GM21381 (cell line): ENCODE data around the gene CSNK1G1.
"Not testable (repeated sequence)": the region's sequence is repeated elsewhere in the genome, so short reads cannot be mapped to it uniquely, and the experiment has no call there.

Source experiments
- ATAC-seq: cut with Tn5 transposase; IDR thresholded peaks from one replicate; pipeline ENCODE4 v1.9.1; 2021; ENCODE audit warnings: mild to moderate bottlenecking, moderate library complexity; ENCODE audit not compliant: unreplicated experiment

The CSNK1G1 gene

DNA sequence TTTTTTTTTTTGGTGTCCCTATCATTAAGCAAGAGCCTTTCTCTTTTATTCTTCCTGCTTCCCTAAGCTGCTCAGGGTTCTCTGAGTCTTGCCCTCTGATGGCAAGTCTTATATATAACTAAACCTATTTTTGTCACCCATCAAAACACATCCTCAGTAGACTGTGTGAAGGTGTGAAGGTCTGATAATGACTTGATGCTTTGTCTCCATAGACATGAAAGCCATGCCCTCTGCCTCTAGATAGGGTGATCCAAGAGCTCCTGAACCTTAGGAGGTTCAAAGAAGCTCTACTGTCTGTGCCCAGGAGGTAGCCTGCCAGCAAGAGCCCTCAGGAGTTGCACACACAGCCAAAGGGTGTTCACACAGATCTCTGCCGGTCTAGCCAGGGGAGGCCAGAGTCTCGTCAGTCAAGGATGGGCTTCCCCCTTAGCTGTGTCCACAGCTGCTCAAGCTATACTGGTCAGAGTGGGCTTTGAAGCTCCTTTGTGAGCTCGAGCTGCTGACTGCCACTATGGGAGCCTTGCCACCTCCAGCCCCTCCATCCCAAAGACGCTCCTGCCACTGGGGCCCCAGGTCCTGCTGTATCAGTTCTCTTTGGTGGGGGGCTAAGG lies 217.5 kb downstream of the CSNK1G1 start:
- ATAC-seq: no peak

DNA sequence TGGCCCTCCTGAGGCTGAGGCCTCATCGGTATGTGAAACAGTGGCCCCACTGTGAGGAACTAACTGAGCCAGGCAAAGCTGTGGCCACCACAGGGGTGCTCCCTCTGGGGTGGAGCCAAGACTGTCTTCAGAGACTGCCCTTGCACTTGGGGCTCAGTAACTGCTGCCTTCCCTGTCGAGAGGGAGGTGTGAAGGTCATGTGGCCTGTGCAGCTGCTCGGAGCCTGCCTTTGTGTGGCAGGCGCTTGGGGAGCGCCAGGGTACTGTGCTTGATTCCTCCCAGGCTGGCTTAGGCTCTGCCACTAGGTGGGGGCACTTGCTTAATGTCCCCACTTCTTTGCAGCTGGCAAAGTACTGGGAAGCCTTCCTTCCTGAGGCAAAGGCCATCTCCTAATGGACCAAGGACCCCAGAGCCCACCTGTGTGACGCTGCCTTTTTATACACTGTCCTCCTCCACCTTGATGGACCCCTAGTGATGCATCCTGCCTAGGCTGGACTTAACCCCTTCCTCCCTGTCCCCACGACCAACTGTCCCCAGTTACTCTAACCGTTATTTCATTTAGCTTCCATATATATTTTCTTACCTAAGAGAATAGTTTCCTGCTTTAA lies 218.6 kb downstream of the CSNK1G1 start:
- ATAC-seq: no peak

DNA sequence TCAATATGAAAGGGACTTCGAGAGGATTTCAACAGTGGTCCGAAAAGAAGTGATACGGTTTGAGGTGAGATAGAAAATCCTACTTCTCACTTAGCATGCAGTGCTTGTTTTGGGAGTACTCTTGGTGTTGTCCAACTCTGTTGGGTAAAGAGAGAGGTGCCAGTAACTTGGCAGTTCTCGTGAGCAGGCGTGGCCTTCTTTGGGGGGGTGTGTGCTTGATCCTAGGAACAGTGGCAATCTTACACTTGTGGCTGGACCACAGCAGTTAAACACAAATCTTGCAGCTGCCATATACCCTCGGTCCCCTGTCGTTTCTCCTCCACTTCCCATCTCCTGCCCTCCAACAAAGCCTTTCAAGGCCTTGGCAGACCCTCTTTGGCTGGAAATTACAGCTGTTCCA lies 219.6 kb downstream of the CSNK1G1 start:
- no peak for ATAC-seq

DNA sequence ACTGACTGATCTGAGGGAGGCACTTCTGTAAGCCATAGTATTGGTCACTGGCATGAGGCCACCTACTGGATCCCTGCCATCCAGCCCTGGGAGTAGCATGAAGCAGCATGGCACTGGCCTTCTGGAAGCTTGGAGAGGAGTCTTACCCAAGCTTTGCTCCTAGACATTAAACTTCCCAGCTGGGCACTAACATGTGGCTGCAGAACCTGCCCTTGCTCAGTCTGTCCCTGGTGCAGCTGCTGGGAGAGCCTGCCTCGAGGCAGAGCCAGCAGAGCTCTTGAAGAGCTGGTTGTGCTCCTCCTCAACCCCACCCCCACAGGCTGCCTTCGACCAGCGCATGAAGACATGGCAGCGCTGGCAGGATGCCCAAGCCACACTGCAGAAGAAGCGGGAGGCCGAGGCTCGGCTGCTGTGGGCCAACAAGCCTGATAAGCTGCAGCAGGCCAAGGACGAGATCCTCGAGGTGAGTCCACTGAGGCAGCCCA lies 221.6 kb downstream of the CSNK1G1 start:
- ATAC-seq: no peak

GRCh38 chr15:64133623-64134344 lies 222.2 kb downstream of the CSNK1G1 start:
- no peak for ATAC-seq

GRCh38 chr15:64132217-64132616 lies 223.8 kb downstream of the CSNK1G1 start:
- no peak for ATAC-seq

DNA sequence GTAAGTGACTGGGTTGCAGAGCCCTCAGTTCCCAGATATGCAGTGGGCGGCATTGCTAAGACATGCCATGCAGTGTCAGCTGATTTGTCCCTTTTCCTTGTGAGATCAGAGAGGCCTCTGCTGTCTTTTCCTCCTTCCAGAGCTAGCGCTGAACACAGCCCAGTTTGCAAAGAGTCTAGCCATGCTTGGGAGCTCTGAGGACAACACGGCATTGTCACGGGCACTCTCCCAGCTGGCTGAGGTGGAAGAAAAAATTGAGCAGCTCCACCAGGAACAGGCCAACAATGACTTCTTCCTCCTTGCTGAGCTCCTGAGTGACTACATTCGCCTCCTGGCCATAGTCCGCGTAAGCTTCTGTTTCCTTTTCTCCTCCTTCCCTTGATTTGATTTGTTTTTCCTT lies 224.4 kb downstream of the CSNK1G1 start:
- ATAC-seq: no peak

- no peak for ATAC-seq
Observed at GRCh38 chr15:64130159-64130558, 225.8 kb downstream of the CSNK1G1 start.

- ATAC-seq: no peak
Observed at GRCh38 chr15:64127521-64128270, 228.3 kb downstream of the CSNK1G1 start.

- ATAC-seq: no peak
Observed at GRCh38 chr15:64125978-64126377, 230.0 kb downstream of the CSNK1G1 start.

DNA sequence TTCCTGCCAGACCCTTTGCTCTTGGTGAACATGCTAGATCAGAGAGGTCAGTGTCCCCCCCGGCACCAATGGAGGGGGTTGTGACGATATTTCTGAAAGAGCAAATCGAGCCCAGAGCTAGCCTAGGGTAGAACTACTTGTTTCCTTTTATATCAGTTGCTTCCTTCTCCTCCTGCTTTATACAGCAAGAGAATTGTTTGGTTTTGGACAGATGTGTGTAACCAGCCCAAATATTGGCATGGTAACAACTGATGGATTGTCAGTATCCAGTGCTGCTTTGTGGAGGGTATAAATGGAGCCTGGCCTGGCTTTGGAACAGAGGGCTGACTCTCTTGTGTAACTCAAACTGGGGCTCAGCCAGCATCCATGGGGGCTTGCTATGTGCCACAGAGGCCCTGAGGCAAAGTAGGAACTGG lies 233.0 kb downstream of the CSNK1G1 start:
- ATAC-seq: no peak

GRCh38 chr15:64122444-64122843 lies 233.5 kb downstream of the CSNK1G1 start:
- no peak for ATAC-seq

- ATAC-seq: no peak
Observed at GRCh38 chr15:64121614-64122013, 234.4 kb downstream of the CSNK1G1 start.

- ATAC-seq: not testable (repeated sequence)
Observed at GRCh38 chr15:64120322-64120721, 235.7 kb downstream of the CSNK1G1 start.

DNA sequence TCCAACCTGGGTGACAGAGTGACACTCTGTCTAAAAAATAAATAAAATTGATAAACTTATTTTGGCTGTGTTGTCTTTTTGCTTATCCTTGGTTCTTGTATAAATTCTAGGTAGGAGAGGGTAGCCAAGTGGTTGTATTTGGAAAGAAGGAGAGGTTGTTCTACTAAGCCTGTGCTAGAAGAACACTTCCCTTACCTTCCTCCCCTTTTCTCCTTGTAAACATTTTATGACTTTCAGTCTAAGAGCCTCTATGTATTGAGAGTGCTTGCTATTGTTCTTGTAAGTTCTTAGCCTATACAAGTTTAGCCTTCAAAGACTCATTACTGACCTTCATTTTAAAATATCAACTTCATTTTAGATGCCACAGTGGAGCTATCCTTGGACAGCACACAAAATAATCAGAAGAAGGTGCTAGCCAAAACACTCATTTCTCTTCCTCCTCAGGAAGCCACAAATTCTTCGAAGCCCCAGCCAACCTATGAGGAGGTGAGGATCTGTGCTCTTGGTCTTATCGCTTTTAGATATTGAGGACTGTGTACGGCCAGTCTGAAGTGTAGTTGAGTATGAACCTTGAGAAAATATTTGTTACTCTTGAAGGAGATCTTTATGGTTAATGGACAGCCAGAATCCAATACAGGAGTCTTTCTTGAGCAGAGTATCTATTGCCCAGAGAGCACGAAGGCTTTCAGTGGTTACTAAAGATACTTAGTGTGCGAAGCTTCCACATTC lies 238.1 kb downstream of the CSNK1G1 start:
- no peak for ATAC-seq
